ENCODE data around the gene SEMG1. TPM values are rescaled to one million over a fixed set of nuclear protein-coding genes. Genes with fewer than 3 reads are reported as not detected.

Gene SEMG1
- total RNA-seq, 2 donors from 2014 or later: not detected

DNA sequence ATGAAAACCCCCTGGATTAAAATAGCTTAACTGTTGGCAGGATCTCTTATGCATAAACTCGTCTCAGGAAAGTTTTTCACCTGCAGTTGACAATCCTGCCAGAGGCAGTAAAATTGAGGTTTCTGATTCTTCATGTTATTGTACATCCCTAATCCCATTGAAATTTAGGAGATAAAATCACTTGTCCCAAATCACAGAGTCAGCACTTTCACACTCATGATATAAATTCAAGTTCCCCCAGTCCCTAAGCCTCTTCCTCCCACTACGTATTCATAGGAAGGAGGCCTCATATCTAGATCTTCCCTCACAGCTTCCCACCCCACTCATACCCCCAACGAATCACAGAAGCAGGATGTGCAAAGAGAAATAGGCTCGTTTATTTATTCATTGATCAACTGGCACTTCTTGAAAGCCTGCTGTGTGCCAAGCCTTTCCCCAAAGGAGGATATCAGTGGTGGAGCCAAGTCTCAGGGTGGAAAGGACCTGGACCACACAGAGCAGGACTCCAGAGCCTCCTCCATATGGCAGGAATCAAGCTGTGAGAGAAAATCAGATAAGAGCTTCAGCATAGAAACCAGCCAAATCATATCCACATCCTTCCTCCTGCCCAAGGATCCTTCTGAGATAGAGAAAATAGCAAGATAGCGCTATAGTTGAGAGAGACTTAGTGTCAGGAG, 45.2 kb downstream of the SEMG1 start:
- H3K4me1 ChIP-seq (ENCODE audit: control insufficient read depth in 1 of 2, low read depth in 2 of 2): peaks cover 0 to 2% of the 10 kb centered on the region in 2 donors
- no peaks in the 10 kb centered on the region for H3K36me3 ChIP-seq
- H3K27me3 ChIP-seq (replicated peaks; ENCODE audit: insufficient read depth): no peaks in the 10 kb centered on the region
- no peaks in the 10 kb centered on the region for H3K9me3 ChIP-seq
- no peak overlapping the region for H3K4me3 ChIP-seq
- H3K27ac ChIP-seq: no peak overlapping the region
- TF ChIP-seq, protein P1, sequence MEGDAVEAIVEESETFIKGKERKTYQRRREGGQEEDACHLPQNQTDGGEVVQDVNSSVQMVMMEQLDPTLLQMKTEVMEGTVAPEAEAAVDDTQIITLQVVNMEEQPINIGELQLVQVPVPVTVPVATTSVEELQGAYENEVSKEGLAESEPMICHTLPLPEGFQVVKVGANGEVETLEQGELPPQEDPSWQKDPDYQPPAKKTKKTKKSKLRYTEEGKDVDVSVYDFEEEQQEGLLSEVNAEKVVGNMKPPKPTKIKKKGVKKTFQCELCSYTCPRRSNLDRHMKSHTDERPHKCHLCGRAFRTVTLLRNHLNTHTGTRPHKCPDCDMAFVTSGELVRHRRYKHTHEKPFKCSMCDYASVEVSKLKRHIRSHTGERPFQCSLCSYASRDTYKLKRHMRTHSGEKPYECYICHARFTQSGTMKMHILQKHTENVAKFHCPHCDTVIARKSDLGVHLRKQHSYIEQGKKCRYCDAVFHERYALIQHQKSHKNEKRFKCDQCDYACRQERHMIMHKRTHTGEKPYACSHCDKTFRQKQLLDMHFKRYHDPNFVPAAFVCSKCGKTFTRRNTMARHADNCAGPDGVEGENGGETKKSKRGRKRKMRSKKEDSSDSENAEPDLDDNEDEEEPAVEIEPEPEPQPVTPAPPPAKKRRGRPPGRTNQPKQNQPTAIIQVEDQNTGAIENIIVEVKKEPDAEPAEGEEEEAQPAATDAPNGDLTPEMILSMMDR (IDR thresholded peaks at IDR 0.05): no peak
- no peak for ATAC-seq (ENCODE audit: insufficient number of reproducible peaks, low FRiP score, low read depth)
- DNase-seq (ENCODE audit: low spot score): no peak

DNA sequence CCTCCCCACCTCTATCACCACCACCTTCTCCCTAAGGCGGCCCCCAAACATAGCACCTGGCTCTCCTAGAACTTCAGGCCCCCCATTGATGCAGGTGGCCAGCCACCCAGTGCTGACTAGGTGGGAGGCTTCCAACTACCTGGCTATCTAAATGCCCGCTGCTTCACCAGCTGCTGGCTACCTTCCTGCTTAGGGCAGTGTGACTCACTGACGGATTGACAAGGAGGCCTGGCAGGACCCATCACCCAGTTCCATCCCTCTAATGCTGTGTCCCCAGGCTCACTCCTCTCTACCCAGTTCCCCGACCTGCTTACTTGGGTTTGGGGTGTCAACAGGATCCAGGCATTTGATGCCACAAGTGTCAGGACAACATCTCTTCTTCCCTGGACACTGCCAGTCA, 46.4 kb downstream of the SEMG1 start:
- no peaks in the 10 kb centered on the region for H3K36me3 ChIP-seq
- H3K4me3 ChIP-seq: no peak overlapping the region
- H3K27me3 ChIP-seq (replicated peaks; ENCODE audit: insufficient read depth): no peaks in the 10 kb centered on the region
- no peaks in the 10 kb centered on the region for H3K9me3 ChIP-seq
- peaks cover 0 to 2% of the 10 kb centered on the region in 2 donors for H3K4me1 ChIP-seq (ENCODE audit: control insufficient read depth in 1 of 2, low read depth in 2 of 2)
- no peak overlapping the region for H3K27ac ChIP-seq
- TF ChIP-seq, protein P1 (IDR thresholded peaks at IDR 0.05): no peak
- no peak for ATAC-seq (ENCODE audit: insufficient number of reproducible peaks, low FRiP score, low read depth)
- DNase-seq (ENCODE audit: low spot score): no peak

DNA sequence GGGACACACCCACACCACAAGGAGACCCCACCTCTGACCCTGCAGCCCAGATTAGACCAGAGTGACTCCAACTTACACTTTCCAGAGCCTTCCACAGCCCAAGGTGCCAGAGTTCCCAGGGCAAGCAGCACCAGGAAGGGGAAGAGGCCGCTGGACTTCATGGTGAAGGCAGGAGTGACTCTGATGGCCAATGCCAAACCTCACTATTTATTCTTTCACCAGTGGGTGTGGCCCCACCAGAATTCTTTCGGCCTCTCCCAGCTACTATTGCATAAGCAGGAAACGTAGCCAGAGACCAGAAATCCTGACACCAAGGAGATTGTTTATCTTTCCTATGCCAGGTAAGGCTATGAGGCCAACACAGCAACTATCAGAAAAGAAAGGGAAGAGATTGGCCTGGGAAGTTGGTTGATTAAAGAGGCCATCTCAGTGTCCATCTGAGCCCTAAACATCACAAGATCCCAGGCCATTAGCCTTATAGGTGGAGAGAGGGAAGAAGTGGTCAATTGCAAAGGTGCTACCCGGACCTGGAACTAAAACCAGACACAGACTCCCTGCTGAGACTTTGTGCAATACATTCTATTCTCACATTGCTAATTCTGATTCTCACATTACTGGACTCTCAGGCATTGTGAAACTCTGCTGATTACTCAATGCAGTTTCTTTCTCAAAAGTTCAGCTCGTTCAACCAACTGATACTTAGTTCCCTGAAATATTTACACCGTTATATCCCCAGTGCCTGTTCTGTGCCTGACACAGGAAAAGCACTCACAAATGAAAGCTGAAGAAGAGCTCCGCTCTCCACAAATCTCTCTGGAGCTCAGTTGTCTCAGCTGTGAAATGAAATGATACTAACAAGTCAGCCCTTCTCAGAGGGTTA, 47.8 kb downstream of the SEMG1 start, which contains the start of gene SLPI:
SLPI (minus strand) TSS at position 182 of the 880 bp plus-strand sequence; CDS start at position 161, 21 bp downstream.
- Histone ChIP-seq H3K9me3 (no peaks in the 10 kb centered on the region), H3K36me3 (no peaks in the 10 kb centered on the region), H3K27me3 (replicated peaks; ENCODE audit: insufficient read depth) (no peaks in the 10 kb centered on the region), H3K4me1 (ENCODE audit: control insufficient read depth in 1 of 2, low read depth in 2 of 2) (peaks cover 0 to 2% of the 10 kb centered on the region in 2 donors), H3K4me3 (no peak within 1 kb of the TSS), H3K27ac (no peak within 1 kb of the TSS)
- TF ChIP-seq, protein P1 (IDR thresholded peaks at IDR 0.05): no peak
- ATAC-seq (ENCODE audit: insufficient number of reproducible peaks, low FRiP score, low read depth): no peak
- no peak for DNase-seq (ENCODE audit: low spot score)

DNA sequence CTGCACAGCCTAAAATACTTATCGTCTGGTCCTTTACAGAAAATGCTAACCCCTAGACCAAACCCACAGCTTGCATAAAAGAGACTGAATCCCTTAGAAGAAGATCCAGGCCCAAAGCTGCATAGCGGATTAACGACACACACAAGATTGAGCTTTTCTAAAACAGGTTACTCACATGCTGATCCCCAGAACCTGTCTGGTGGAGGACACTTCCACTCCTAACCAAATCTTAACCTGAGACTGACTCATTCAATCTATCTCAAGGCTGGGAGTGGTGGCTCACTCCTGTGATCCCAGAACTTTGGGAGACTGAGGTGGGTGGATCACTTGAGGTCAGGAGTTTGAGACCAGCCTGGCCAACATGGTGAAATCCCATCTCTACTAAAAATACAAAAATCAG, 50.3 kb downstream of the SEMG1 start:
- no peak for ATAC-seq (ENCODE audit: insufficient number of reproducible peaks, low FRiP score, low read depth)
- no peaks in the 10 kb centered on the region for H3K27me3 ChIP-seq (replicated peaks; ENCODE audit: insufficient read depth)

More for the DNA sequence above, 50.3 kb downstream of the SEMG1 start:
- Histone ChIP-seq H3K4me3 (no peak overlapping the region), H3K36me3 (no peaks in the 10 kb centered on the region), H3K27ac (no peak overlapping the region), H3K9me3 (no peaks in the 10 kb centered on the region), H3K4me1 (ENCODE audit: control insufficient read depth in 1 of 2, low read depth in 2 of 2) (peaks cover 0 to 2% of the 10 kb centered on the region in 2 donors)
- DNase-seq (ENCODE audit: low spot score): no peak
- TF ChIP-seq, protein P1 (IDR thresholded peaks at IDR 0.05): no peak
